Hepatocyte (in vitro differentiated cells): ENCODE measurements around the gene MAP9. TPM values are rescaled to one million over a fixed set of nuclear protein-coding genes. Genes with fewer than 3 reads are reported as not detected.
"Not testable (repeated sequence)": the region's sequence is repeated elsewhere in the genome, so short reads cannot be mapped to it uniquely, and the experiment has no call there.

Experiments used
- DNase-seq: peaks from one replicate; pipeline ENCODE4 v3.0.0-alpha.2; 2016; ENCODE audit warnings: low spot score
- H2AFZ ChIP-seq: fragments of 200-600 bp; sonication (generic); 2 replicates; pipeline ENCODE4 v1.6.0; 2016; ENCODE audit warnings: antibody characterized with exemption, mild to moderate bottlenecking
- H3K27ac ChIP-seq: fragments of 200-600 bp; sonication (generic); 2 replicates; pipeline ENCODE4 v1.5.1; 2016; ENCODE audit warnings: mild to moderate bottlenecking
- H3K27me3 ChIP-seq: fragments of 200-600 bp; sonication (generic); 2 replicates; pipeline ENCODE4 v1.6.1; 2016
- H3K36me3 ChIP-seq: fragments of 200-600 bp; sonication (generic); replicated peaks from 2 replicates; pipeline ENCODE4 v1.5.1; 2016; ENCODE audit warnings: low read depth; ENCODE audit not compliant: insufficient read depth
- H3K4me1 ChIP-seq: fragments of 200-600 bp; sonication (generic); 2 replicates; pipeline ENCODE4 v1.5.1; 2016; ENCODE audit warnings: mild to moderate bottlenecking, moderate library complexity; ENCODE audit not compliant: insufficient read depth
- H3K4me2 ChIP-seq: fragments of 200-600 bp; sonication (generic); 2 replicates; pipeline ENCODE4 v1.6.0; 2016
- H3K4me3 ChIP-seq: fragments of 200-600 bp; sonication (generic); 2 replicates; pipeline ENCODE4 v1.5.1; 2016; ENCODE audit warnings: mild to moderate bottlenecking
- H3K79me2 ChIP-seq: fragments of 200-600 bp; sonication (generic); 2 replicates; pipeline ENCODE4 v1.6.0; 2017; ENCODE audit warnings: mild to moderate bottlenecking
- H3K9me2 ChIP-seq: fragments of 200-600 bp; sonication (generic); replicated peaks from 2 replicates; pipeline ENCODE4 v1.6.0; 2017; ENCODE audit warnings: mild to moderate bottlenecking; ENCODE audit not compliant: insufficient read depth
- H3K9me3 ChIP-seq: fragments of 200-600 bp; sonication (generic); 2 replicates; pipeline ENCODE4 v1.5.1; 2016; ENCODE audit warnings: low read depth, mild to moderate bottlenecking
- H4K20me1 ChIP-seq: fragments of 200-600 bp; sonication (generic); 2 replicates; pipeline ENCODE4 v1.6.0; 2016; ENCODE audit warnings: mild to moderate bottlenecking; ENCODE audit not compliant: insufficient read depth, poor library complexity, severe bottlenecking
- CTCF ChIP-seq: fragments of 200-600 bp; sonication (generic); IDR thresholded peaks from 2 replicates; pipeline ENCODE4 v1.5.1; 2016; ENCODE audit warnings: antibody characterized with exemption, mild to moderate bottlenecking; ENCODE audit not compliant: poor library complexity
- EZH2 ChIP-seq: fragments of 200-600 bp; sonication (generic); IDR thresholded peaks from 2 replicates; pipeline ENCODE4 v1.6.1; 2016; ENCODE audit warnings: antibody characterized with exemption, mild to moderate bottlenecking, borderline replicate concordance
- EZH2phosphoT487 ChIP-seq: fragments of 200-600 bp; sonication (generic); IDR thresholded peaks from one replicate; pipeline ENCODE4 v1.6.1; 2018; ENCODE audit warnings: antibody characterized with exemption, mild to moderate bottlenecking, low read depth, moderate library complexity; ENCODE audit not compliant: unreplicated experiment, severe bottlenecking
- WGBS: methylation state at CpG from one replicate; pipeline ENCODE4 v1.1.6; 2016; ENCODE audit warnings: low lambda C conversion rate; ENCODE audit errors: missing lambda C conversion rate; 5-methylcytosine and 5-hydroxymethylcytosine counted together
- polyA plus RNA-seq: library from polyadenylated mRNA; unstranded; fragments of >200 nt; fragmentation: Nextera tagmentation; extraction: Ambion mirVana; gene quantifications from 2 replicates; pipeline ENCODE4 v1.2.1, GENCODE V29; 2016
- total RNA-seq: library from RNA; depleted of rRNA; stranded (reverse); fragments of >200 nt; gene quantifications from 2 replicates; pipeline ENCODE4 v1.2.3, GENCODE V29; 2014

Gene MAP9
- total and polyA plus RNA-seq, 2 experiments from 2014 or later = 26.7 to 27.6 TPM

GRCh38 chr4:155319516-155319915 lies 57.2 kb downstream of the MAP9 start:
- H3K4me1 ChIP-seq = no peaks in the 10 kb centered on the region
- TF ChIP-seq EZH2phosphoT487 (no peak), CTCF (no peak), EZH2 (no peak)
- H3K4me2 ChIP-seq = no peak overlapping the region

GRCh38 chr4:155312027-155312426 lies 64.7 kb downstream of the MAP9 start:
- not testable (repeated sequence) for DNase-seq, H4K20me1 ChIP-seq, H3K4me1 ChIP-seq, H3K9me3 ChIP-seq, H3K4me2 ChIP-seq, H3K9me2 ChIP-seq, H3K79me2 ChIP-seq, H3K36me3 ChIP-seq, H3K27me3 ChIP-seq, H2AFZ ChIP-seq, H3K27ac ChIP-seq, H3K4me3 ChIP-seq
- 83% methylated on average over 5 of the region's 5 CpGs for WGBS

More at GRCh38 chr4:155319516-155319915, 57.2 kb downstream of the MAP9 start:
- Histone ChIP-seq H3K9me2 (no peaks in the 10 kb centered on the region), H3K79me2 (no peaks in the 10 kb centered on the region), H3K4me3 (no peak overlapping the region), H4K20me1 (no peaks in the 10 kb centered on the region), H2AFZ (no peak overlapping the region), H3K27me3 (no peaks in the 10 kb centered on the region), H3K27ac (no peak overlapping the region), H3K36me3 (no peaks in the 10 kb centered on the region), H3K9me3 (no peaks in the 10 kb centered on the region)
- 60% methylated on average over 1 of the region's 1 CpG for WGBS
- DNase-seq = no peak

- H3K4me2 ChIP-seq = no peak overlapping the region
- no peak overlapping the region for H3K27ac ChIP-seq
- no peaks in the 10 kb centered on the region for H3K9me2 ChIP-seq
Observed at GRCh38 chr4:155307731-155308277, 69.0 kb downstream of the MAP9 start.

DNA sequence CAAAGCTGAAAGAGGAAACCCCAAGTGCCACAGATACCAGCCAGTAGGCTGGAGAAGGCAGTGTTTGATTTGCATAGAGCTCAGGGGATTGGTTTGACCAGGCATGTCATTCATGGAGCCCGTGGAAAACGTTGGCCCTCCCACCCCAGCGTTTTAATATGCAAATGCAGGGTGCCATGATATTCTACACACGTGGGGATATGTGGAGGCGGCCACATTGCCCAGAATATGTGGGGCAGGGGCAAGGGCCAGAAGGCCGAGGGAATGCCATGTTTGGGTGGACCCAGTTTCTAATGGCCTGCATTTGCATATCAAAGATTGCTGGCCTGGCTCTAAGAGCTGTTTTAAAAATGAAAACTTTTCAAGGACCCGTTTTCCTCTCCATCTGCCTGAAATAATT lies 71.1 kb downstream of the MAP9 start:
- TF ChIP-seq EZH2 (no peak), EZH2phosphoT487 (no peak), CTCF (no peak)
- DNase-seq = no peak
- no peak overlapping the region for H3K4me3 ChIP-seq
- 83% methylated on average over 7 of the region's 7 CpGs for WGBS
- H3K79me2 ChIP-seq = no peaks in the 10 kb centered on the region
- no peaks in the 10 kb centered on the region for H3K4me1 ChIP-seq
- H3K9me2 ChIP-seq = no peaks in the 10 kb centered on the region
- no peaks in the 10 kb centered on the region for H3K27me3 ChIP-seq
- no peaks in the 10 kb centered on the region for H3K9me3 ChIP-seq
- no peak overlapping the region for H3K27ac ChIP-seq
- H2AFZ ChIP-seq = no peak overlapping the region
- H4K20me1 ChIP-seq = no peaks in the 10 kb centered on the region
- no peak overlapping the region for H3K4me2 ChIP-seq
- H3K36me3 ChIP-seq = no peaks in the 10 kb centered on the region

More at GRCh38 chr4:155307731-155308277, 69.0 kb downstream of the MAP9 start:
- no peaks in the 10 kb centered on the region for H4K20me1 ChIP-seq
- no peak overlapping the region for H2AFZ ChIP-seq
- H3K27me3 ChIP-seq = no peaks in the 10 kb centered on the region
- no peak for DNase-seq
- no peaks in the 10 kb centered on the region for H3K9me3 ChIP-seq
- no peak for TF ChIP-seq CTCF
- no peak for TF ChIP-seq EZH2
- no peak for TF ChIP-seq EZH2phosphoT487
- 71% methylated on average over 4 of the region's 4 CpGs for WGBS
- no peaks in the 10 kb centered on the region for H3K79me2 ChIP-seq
- no peaks in the 10 kb centered on the region for H3K36me3 ChIP-seq
- no peaks in the 10 kb centered on the region for H3K4me1 ChIP-seq
- H3K4me3 ChIP-seq = no peak overlapping the region
